SK-N-SH treated with all-trans-retinoic acid at 6 μM for 48 hours (cell line): ENCODE results near the gene ADARB2.

Experiments used
- ATAC-seq: fragments of 200-7000 bp; cut with Tn5 transposase; 3 replicates; pipeline ENCODE4 v1.9.1; 2020; ENCODE audit warnings: mild to moderate bottlenecking, moderate library complexity
- ARNTL ChIP-seq: fragments of 450-650 bp; formaldehyde crosslinking; IDR thresholded peaks from 2 replicates; pipeline ENCODE4 v1.5.0; 2020; ENCODE audit warnings: low read depth, mild to moderate bottlenecking, moderate library complexity, borderline replicate concordance
- CSDC2 ChIP-seq: fragments of 250-450 bp; sonication (Bioruptor Pico); IDR thresholded peaks from 2 replicates; pipeline ENCODE4 v1.5.0; 2020; ENCODE audit warnings: mild to moderate bottlenecking, moderate library complexity
- CSRNP3 ChIP-seq: fragments of 250-450 bp; sonication (Bioruptor Pico); IDR thresholded peaks from 2 replicates; pipeline ENCODE4 v1.5.1; 2021; ENCODE audit warnings: mild to moderate bottlenecking, moderate library complexity
- ESRRG ChIP-seq: fragments of 250-450 bp; sonication (Bioruptor Pico); IDR thresholded peaks from 2 replicates; pipeline ENCODE4 v1.6.1; 2021; ENCODE audit warnings: mild to moderate bottlenecking
- GLIS3 ChIP-seq: fragments of 250-450 bp; sonication (Bioruptor Pico); IDR thresholded peaks from 2 replicates; pipeline ENCODE4 v1.5.0; 2020; ENCODE audit warnings: mild to moderate bottlenecking, moderate library complexity
- ISL1 ChIP-seq: fragments of 250-450 bp; sonication (Bioruptor Pico); IDR thresholded peaks from 2 replicates; pipeline ENCODE4 v2.1.2; 2022; ENCODE audit warnings: mild to moderate bottlenecking, moderate library complexity
- POU6F1 ChIP-seq: fragments of 250-450 bp; sonication (Bioruptor Pico); IDR thresholded peaks from 2 replicates; pipeline ENCODE4 v1.8.0; 2021; ENCODE audit warnings: low read depth, mild to moderate bottlenecking, moderate library complexity, borderline replicate concordance
- PPARA ChIP-seq: fragments of 250-450 bp; sonication (Bioruptor Pico); IDR thresholded peaks from 2 replicates; pipeline ENCODE4 v1.5.0; 2020; ENCODE audit warnings: mild to moderate bottlenecking, borderline replicate concordance
- RARB ChIP-seq: fragments of 250-450 bp; sonication (Bioruptor Pico); IDR thresholded peaks from 2 replicates; pipeline ENCODE4 v1.8.0; 2021; ENCODE audit warnings: mild to moderate bottlenecking, moderate library complexity
- SNAI2 ChIP-seq: fragments of 250-450 bp; sonication (Bioruptor Pico); IDR thresholded peaks from 2 replicates; pipeline ENCODE4 v1.5.0; 2020; ENCODE audit warnings: mild to moderate bottlenecking, moderate library complexity
- TCF4 ChIP-seq: fragments of 250-450 bp; sonication (Bioruptor Pico); IDR thresholded peaks from 2 replicates; pipeline ENCODE4 v1.8.0; 2021; ENCODE audit warnings: mild to moderate bottlenecking, moderate library complexity, borderline replicate concordance
- TSHZ2 ChIP-seq: fragments of 250-450 bp; sonication (Bioruptor Pico); IDR thresholded peaks from 2 replicates; pipeline ENCODE4 v1.5.0; 2020; ENCODE audit warnings: mild to moderate bottlenecking, moderate library complexity
- ZC3H10 ChIP-seq: fragments of 250-450 bp; sonication (Bioruptor Pico); IDR thresholded peaks from 2 replicates; pipeline ENCODE4 v1.5.1; 2021; ENCODE audit warnings: mild to moderate bottlenecking, moderate library complexity
- ZFP3 ChIP-seq: fragments of 250-450 bp; sonication (Bioruptor Pico); IDR thresholded peaks from 2 replicates; pipeline ENCODE4 v1.5.0; 2020; ENCODE audit warnings: mild to moderate bottlenecking, moderate library complexity
- ZFP30 ChIP-seq: fragments of 450-650 bp; formaldehyde crosslinking; IDR thresholded peaks from 2 replicates; pipeline ENCODE4 v1.5.0; 2022; ENCODE audit warnings: mild to moderate bottlenecking, moderate library complexity
- ZNF565 ChIP-seq: fragments of 450-650 bp; formaldehyde crosslinking; conservative IDR thresholded peaks from 2 replicates; pipeline ENCODE4 v1.5.0; 2020; ENCODE audit warnings: low read depth, mild to moderate bottlenecking, moderate library complexity
- ZNF70 ChIP-seq: fragments of 450-650 bp; formaldehyde crosslinking; IDR thresholded peaks from 2 replicates; pipeline ENCODE4 v1.5.0; 2020; ENCODE audit warnings: mild to moderate bottlenecking, moderate library complexity
- ZNF8 ChIP-seq: fragments of 450-650 bp; formaldehyde crosslinking; IDR thresholded peaks from 2 replicates; pipeline ENCODE4 v1.5.0; 2020; ENCODE audit warnings: mild to moderate bottlenecking, moderate library complexity
- TF ChIP-seq, protein P1 (sequence below): fragments of 250-450 bp; sonication (Bioruptor Pico); IDR thresholded peaks from 2 replicates; pipeline ENCODE4 v1.8.0; 2020; ENCODE audit warnings: mild to moderate bottlenecking, moderate library complexity, borderline replicate concordance

The ADARB2 gene

GRCh38 chr10:1504940-1505339 is 232.4 kb downstream of the ADARB2 start:
- TF ChIP-seq GLIS3 (CRISPR knock-in tag) = no peak
- TF ChIP-seq ZFP3 = no peak
- TF ChIP-seq ZNF70 (CRISPR knock-in tag) = no peak
- TF ChIP-seq TCF4 (CRISPR knock-in tag) = no peak
- TF ChIP-seq SNAI2 (CRISPR knock-in tag) = no peak
- TF ChIP-seq, protein P1, sequence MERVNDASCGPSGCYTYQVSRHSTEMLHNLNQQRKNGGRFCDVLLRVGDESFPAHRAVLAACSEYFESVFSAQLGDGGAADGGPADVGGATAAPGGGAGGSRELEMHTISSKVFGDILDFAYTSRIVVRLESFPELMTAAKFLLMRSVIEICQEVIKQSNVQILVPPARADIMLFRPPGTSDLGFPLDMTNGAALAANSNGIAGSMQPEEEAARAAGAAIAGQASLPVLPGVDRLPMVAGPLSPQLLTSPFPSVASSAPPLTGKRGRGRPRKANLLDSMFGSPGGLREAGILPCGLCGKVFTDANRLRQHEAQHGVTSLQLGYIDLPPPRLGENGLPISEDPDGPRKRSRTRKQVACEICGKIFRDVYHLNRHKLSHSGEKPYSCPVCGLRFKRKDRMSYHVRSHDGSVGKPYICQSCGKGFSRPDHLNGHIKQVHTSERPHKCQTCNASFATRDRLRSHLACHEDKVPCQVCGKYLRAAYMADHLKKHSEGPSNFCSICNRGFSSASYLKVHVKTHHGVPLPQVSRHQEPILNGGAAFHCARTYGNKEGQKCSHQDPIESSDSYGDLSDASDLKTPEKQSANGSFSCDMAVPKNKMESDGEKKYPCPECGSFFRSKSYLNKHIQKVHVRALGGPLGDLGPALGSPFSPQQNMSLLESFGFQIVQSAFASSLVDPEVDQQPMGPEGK (CRISPR knock-in tag) = no peak
- no peak for TF ChIP-seq ZFP30 (CRISPR knock-in tag)
- no peak for TF ChIP-seq ARNTL (CRISPR knock-in tag)
- TF ChIP-seq ISL1 (CRISPR knock-in tag) = no peak
- no peak for TF ChIP-seq POU6F1 (CRISPR knock-in tag)
- no peak for TF ChIP-seq ZC3H10 (CRISPR knock-in tag)
- TF ChIP-seq, all 23 proteins: peak for 0
- ATAC-seq = no peak

DNA sequence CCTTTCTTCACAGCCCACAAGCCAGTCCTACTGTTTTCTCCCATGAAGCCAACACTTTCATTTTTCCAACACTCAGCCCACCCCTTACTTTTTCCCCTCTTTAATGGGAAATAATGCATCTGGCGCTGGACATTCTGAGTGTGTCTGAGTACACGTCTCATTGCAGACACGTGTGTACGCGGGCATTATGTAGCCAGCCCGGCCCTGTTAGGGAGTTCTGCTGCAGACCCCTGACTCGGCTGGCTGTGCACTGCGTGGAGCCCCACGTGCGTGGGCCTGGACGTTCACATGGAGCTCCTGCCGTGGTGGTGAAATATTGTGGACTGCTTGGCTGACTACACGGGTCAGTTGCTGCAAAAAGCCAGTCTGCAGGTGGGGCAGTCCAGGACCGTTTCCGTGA is 233.0 kb downstream of the ADARB2 start:
- no peak for ATAC-seq
- TF ChIP-seq SNAI2 (CRISPR knock-in tag) (no peak), RARB (CRISPR knock-in tag) (no peak), CSRNP3 (CRISPR knock-in tag) (no peak), TSHZ2 (CRISPR knock-in tag) (no peak), CSDC2 (CRISPR knock-in tag) (no peak)

- TF ChIP-seq ZNF70 (CRISPR knock-in tag) = no peak
- TF ChIP-seq RARB (CRISPR knock-in tag) = no peak
- no peak for TF ChIP-seq ZNF565 (CRISPR knock-in tag)
- no peak for TF ChIP-seq PPARA (CRISPR knock-in tag)
- TF ChIP-seq ZC3H10 (CRISPR knock-in tag) = no peak
- no peak for TF ChIP-seq TCF4 (CRISPR knock-in tag)
- no peak for TF ChIP-seq ESRRG
- no peak for TF ChIP-seq ISL1 (CRISPR knock-in tag)
- TF ChIP-seq, protein P1 (CRISPR knock-in tag) = no peak
- no peak for TF ChIP-seq ZNF8 (CRISPR knock-in tag)
- no peak for TF ChIP-seq GLIS3 (CRISPR knock-in tag)
- no peak for TF ChIP-seq ARNTL (CRISPR knock-in tag)
- TF ChIP-seq SNAI2 (CRISPR knock-in tag) = no peak
- TF ChIP-seq, all 23 proteins: peak for 0
Observed at GRCh38 chr10:1502451-1502850, 234.9 kb downstream of the ADARB2 start.

More at GRCh38 chr10:1502451-1502850, 234.9 kb downstream of the ADARB2 start:
- no peak for ATAC-seq
